T-helper 9 cell (primary cell): Measurements from ENCODE around the gene CFAP299.
"Not testable (repeated sequence)": the region's sequence is repeated elsewhere in the genome, so short reads cannot be mapped to it uniquely, and the experiment has no call there.

Source experiments
- DNase-seq: peaks from one replicate; pipeline ENCODE4 v3.0.0-alpha.2; 2020

The CFAP299 gene

DNA sequence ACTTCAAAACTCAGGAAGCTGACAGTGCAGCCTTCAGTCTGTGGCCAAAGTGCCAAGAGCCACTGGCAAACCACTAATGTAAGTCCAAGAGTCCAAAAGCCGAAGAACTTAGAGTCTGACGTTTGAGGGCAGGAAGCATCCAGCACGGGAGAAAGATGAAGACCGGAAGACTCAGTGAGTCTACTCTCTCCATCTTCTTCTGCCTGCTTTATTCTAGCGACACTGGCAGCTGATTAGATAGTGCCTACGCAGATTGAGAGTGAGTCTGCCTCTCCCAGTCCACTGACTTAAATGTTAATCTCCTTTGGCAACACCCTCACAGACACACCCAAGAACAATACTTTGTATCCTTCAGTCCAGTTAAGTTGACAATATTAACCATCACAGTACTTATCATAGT, 414.0 kb downstream of the CFAP299 start:
- not testable (repeated sequence) for DNase-seq

DNA sequence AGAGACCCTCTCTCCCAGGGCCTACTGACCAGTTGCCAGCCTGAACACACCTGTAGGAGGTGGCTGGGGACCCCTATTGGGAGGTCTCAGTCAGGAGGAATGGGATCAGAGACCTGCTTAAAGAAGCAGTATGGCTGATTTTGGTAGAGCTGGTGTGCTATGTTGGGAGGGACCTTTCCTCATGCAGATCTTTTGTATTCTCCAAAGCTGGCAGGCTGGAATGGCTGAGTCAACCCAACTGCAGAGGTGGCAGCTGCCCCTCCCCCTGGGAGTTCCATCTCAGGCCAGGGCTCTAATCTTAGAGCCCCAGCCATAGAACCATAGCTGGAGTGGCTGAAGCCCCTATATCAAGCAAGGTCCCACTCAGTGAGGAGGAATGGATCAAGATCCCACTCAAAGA, 415.7 kb downstream of the CFAP299 start:
- DNase-seq = no peak

DNA sequence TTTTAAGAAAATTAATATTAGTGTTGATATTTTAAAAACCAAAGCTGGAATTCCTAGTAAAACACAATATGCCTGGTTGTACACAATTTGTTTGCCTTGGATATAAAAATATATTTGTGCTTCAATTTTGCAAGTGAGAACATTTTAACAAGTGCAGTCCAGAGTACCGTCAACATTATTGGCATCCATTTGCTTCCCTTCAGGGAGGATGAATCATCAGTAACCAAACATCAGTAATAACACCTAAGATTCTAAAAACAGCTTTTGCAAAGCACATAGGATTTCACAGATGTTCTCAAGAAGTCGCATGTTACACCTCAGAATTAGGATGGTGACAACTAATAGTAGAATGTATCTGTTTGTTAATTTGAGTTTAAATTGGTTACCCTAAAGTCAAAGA, 432.4 kb downstream of the CFAP299 start:
- no peak for DNase-seq

DNA sequence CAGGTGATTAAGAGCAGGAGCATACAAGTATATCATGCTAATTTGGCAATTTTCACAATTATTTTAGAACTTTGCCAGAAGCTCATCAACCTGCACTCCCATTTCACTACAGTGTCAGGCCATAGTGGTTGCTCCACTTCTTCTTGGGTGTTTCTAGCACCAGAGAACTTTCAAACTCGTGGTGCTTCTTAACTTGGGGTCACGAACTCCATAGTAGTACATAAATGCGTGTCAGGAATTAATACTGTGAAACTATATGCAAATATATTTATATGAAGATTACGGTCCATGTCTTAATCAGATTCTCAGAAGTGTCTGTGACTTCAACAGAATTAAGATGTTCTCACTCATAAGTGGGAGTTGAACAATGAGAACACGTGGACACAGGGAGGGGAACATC, 440.6 kb downstream of the CFAP299 start:
- DNase-seq = no peak

DNA sequence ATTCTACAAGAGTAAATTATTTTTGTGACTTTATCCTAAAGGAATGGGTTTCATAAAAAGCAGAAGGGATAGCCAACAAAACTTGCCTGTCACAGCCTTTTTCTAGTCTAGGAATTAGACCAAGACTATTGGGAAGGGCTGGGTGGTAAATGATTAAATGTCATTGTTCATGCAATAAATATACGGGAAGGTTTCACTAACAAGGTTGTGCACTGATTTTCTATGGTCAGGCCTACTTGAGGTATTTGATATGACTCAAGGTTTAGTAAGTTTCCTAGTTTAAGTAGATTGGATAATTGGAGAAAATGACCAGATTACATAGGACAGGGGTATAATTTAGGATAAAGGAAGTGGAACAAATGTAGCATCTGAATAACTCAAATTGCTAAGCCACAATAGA, 445.9 kb downstream of the CFAP299 start:
- no peak for DNase-seq

DNA sequence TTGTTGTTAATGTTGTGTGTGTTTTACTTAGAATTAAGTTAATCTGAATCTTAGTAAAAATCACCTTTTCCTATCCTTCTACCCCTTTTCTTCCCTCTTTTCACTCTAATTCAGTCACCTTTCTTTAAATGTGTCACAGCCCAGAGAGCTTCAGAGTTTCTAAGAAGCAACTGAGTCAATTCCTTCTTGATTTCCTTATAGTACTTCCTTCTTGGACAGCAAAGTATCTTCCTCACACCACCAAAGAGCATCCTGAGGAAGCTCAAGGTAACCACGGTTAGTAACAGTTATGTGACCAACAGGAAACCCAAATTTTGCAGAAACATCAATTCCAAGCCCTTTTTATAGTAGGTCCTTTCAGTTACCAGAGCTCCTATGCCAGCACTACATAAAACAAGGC, 451.8 kb downstream of the CFAP299 start:
- DNase-seq = no peak

DNA sequence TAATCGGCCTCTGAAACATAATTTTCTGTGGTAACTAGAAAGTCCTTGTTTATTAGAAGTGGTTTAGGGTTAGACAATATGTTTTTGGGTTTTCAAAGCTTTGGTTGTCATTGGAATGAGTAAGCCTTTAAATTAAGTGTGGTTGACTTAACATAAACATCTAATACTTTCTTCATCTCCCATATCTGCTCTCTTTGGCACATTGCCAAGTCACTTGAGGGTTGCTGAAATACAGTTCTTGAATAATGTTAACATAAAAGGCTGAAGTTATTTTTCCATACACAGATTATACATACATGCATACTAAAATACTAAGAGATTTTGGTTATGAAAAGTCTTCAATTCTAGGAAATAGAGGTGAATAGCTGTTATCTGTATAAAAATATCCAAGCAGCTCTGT, 453.3 kb downstream of the CFAP299 start:
- DNase-seq = no peak

DNA sequence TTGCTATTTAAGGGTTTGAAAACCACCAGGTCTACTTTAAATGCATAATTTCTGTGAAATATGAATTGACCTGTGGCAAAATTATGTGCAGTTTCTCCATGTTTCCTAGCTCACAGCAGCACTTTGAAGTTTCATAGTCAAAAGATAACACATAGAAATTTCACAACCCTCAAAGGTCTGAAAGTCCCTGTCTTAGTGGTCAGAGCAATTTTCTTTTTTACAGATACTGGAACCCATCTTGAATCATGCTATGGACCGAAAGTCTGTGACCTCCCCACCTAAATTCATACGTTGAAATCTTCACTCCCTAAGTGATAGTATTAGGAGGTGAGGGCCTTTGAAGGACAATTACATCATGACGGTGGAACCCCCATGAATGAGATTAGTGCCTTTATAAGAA, 454.6 kb downstream of the CFAP299 start:
- no peak for DNase-seq

DNA sequence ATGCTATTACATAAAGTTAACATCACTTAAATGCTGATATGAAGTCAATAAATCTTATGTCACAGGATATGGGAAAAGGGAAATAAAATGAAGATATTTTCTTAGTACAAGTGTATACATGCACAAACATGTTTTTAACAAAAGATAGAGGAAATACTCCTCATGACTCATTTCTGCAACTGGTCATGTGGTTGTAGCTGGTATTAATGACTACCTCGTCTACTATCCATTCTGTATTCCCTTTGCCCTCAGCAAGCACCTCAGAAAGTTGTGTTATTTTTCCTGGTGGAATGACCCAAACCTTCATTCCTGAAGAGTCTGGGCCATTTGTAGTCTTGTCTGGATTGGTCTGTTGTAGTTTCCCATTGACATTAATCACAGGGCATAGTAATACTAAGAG, 458.1 kb downstream of the CFAP299 start:
- not testable (repeated sequence) for DNase-seq

DNA sequence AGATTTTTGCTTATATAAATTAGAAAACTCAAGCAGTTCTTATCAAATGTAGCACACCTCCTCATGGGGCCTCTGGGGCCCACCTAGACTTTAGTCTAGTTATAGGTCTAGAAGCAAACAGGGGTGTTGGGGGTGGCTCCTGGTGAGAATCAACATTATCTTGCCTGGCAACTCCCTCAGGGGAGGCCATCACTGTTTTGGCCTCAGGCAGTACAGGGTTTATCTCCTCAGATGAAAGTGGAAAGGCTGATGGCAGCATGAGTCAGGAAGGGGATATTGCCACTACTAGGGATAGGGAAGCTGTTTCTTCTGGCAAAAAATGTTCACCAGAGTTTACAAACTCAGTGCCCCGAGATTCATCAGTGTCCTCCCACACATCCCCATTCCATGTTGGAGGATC, 462.6 kb downstream of the CFAP299 start:
- DNase-seq = no peak

DNA sequence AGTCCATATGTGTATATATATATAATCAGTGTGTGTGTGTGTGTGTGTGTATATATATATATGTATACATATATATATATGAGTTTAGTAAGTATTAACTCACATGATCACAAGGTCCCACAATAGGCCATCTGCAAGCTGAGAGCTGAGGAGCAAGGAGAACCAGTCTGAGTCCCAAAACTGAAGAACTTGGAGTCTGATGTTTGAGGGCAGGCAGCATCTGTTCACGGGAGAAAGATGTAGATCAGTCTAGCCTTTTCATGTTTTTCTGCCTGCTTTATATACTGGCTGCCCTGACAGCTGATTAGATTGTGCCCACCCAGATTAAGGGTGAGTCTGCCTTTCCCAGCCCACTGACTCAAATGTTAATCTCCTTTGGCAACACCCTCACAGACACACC, 465.2 kb downstream of the CFAP299 start:
- DNase-seq = not testable (repeated sequence)

DNA sequence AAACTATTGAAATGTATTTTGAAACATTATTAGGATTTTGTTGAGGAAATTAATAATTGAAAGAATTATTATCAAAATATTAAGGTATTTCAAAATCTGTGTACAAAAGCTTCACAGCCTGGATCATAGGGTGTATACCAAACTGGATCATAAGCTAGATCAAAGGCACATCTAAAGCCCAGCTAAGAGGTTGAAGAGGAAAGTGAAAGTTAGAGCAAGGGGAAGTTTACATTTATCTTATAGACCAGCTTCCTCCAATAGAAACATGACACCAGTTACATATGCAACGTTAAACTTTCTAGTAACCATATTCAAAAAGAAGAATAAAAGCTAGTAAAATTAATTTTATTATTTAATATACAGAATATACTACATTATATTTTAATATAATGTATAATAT, 467.8 kb downstream of the CFAP299 start:
- DNase-seq = no peak

DNA sequence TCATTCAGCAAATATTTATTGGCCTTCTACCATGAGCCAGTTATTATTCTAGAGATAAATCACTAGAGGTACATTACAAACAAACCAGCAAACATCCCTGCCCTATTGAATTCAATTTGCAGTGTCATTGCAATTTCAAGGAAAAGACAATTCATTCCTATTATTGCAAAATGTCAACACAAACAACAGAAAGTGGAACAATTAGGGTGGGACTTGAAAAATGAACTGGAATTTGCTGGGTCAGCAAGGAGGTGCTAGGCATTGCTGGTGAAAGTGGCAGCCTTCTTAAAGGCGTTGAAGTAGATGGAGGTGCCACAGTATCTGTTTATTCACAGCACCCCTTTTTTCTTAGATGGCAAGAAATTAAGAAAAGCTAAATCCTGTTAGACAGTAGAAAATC, 470.9 kb downstream of the CFAP299 start:
- no peak for DNase-seq

DNA sequence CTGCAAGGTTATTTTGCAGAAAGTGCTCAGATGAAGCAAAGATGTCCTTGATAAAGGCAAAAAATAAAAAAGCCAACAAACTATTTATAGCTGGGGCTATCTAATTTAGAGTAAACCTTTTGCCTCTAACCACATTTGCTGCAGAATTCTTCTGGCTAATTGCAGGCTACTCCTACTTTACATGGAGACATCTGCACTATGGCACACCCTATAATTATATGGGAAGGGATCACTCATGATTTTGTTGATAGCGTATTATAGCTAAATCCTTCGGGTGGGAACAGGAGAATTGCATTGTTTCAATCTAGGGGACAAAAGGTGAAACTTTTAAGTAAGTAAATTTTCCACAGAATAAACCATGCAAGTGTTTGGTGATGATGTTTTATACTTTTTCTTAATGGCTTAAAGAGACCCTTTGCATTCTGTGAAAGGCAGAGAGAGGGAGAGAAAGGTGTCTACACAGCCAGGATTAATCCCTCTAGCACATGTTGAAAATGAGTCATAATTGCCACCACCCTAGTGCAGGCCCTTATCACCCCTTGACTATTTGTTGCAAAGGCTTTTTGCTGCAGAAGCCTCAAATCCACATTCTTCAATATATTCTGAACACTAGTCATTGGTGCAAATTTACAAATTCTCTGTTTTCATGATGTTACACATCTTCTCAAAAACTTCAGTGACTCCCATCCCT, 473.7 kb downstream of the CFAP299 start:
- no peak for DNase-seq

DNA sequence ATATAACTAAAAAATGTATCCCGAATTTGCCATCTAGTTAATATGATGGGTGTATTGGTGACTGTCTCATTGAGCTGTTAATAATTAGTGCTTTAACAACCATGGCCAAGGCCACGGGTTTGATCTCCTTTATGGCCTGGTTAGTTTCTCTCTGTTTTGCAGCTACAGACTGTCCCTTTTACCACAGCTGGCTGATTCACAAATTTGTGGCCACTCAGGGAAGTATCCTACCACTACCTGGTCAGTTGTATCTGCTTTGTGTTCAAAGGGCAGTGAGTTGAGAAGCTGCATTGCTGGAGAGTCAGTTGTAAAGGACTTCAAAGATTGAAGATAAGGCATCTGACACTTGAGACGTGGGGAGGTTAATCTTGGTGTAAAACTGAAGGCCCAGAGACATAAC, 475.9 kb downstream of the CFAP299 start:
- DNase-seq = no peak

DNA sequence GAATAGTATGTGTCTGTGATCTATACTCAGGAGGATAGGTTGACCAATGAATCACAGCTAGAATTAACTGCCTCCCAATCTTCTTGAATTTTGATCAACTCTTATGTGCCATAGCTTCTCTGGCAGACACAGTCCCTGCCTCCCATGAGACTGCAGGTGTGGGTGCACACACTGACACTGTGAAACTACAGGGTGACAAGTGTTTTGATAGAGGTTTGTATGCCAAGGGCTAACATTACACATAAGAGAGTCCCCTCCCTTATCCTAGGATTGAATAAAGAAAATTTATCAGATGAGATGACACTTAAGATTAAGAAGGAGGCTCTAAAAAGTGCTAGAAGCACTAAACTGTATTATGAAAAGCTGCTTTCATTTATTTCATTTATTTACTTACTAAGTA, 476.6 kb downstream of the CFAP299 start:
- DNase-seq = no peak

DNA sequence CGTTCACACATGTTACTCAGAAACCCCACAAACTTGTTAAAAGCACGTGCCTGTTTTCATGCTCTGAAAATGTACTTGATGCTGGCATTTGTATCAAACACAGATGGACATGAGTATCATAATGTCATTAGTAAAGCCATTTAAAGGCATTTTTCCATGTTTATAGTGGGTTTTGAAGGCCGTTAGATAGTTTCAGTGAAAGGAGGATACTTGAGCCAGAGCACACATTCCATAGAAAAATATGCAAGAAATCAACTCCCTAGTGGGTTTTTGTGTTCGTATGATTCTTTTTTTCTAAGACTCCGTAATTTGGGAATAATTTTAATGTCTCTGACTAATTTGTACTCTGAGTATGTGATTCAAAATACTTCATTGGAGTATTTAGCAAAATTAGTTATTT, 478.7 kb downstream of the CFAP299 start:
- no peak for DNase-seq

DNA sequence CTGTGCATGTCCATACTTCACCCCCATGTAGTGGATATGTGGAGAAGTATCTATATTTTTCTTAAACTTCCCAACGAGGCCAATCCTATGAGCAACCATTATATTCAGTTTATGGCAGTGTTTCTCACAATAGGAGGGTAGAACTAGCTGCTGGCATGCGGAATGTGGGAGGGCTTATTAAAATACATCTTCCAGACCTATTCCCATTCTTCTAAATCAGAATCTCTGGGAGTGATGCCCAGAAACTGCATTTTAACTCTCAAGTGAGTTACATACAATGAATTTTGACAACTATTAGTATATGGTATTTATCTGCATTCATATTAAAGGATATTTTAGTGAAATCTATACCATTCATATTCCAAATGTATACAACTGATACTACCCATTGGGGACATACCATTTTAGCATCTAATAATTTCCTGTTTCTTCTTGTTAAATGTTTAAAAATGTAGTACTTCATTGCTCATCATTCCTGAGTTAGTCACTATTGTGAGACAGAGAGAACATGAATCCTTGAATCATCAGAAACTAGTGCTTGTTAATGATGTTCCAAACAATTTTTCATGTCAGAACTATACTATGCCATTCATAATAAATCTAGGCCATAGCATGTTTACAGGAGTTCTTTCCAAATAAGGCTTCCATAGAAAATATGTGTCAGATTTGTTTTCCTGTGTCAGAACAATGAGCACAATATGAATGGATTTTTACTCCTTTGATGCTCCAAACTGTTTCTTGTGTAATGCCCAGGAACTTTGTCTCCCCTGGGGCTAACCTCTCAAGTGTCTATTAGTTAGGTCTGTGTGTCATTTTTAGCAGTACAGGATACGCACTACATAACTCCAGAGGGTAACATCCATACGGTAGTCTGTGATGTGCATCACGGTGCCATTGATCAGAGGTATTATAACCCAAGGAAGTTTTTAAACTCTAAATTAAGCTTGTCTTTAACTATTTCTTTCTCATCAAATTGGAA, 496.1 kb downstream of the CFAP299 start:
- DNase-seq = no peak

DNA sequence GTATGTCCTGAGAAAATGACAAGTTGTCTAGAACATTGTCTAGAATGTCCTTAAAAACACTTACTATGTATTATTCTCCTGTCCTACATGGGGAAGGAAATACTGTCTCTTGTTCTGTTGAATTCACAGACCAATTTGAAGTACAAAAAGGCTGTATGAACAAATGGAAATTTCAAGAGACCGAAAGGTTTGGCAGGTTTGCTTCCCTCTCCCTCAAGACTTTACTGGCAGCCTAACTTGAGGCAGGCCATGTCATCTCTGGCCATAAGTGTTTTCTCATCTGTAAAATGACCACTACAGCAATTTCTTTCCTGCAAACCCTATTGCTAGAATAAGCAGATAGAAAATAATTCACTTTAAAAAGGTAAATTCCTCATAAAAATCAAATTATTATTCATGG, 503.8 kb downstream of the CFAP299 start:
- DNase-seq = no peak

DNA sequence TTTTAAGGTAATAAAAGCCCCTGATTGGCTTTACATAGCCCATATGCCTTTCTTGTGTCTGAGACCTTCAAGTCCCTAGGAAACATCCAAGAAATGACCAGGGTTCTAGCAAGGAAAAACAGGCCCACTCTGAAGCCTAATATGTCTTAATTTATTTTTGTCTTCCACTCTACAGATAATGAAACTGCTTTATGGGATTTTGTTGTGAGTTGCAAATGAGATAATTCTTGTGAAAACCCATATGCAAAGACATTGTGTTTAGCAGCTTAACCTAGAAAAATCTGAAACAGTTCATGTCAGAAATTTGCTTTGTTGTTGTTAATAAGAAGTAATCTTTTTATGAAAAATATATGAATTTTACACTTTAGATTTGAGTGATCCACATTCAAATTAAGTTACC, 504.3 kb downstream of the CFAP299 start:
- no peak for DNase-seq

DNA sequence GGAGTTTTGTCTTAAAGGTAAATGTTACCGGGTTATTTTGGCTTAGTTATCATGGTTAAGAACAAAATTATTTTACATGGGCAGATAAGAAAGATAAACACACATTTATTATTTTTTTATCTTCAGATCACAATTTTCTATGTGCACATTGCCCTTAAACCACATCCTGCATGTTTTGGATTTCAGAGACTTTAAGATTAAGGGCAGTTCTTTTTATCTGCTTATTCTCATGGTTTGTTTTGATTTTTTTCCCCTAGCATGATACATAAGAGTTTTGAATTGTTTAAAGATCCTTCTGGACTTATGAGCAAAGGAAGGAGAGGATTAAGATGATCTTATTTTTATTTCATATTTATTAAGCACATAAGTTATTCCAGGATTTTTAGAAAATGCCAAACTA, 504.9 kb downstream of the CFAP299 start:
- DNase-seq = no peak

DNA sequence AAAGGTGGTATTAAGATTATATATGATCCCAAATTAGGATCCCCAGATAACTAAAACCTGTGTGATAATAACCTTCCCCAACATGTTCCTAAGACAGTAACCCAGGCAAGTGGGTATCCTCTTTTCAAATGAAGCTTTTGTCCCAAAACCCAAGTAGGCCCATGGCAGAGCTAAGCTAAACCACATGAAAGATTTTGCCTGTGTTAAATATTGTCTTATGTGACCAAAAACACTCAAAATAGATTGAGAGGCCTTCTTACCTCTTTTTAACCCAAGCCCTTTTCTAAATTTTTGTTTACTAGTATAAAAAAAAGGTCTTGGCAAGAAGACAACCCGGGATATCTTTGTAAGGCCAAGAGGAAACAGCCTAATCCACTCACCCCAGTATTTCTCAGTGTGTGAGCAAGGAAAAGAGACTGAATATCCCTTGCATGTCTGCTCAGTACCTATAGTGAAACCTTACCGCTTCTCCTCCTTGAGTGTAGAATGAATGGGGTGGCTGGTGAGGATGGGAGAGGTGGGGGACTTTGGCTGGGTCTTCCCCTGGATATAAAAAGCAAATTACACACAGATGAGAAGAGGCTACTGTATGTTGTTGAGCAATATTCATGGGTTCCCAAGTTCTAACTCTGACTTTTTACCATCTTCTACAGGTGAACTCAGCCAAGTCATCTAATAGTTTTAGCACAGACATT, 506.2 kb downstream of the CFAP299 start:
- DNase-seq = no peak

DNA sequence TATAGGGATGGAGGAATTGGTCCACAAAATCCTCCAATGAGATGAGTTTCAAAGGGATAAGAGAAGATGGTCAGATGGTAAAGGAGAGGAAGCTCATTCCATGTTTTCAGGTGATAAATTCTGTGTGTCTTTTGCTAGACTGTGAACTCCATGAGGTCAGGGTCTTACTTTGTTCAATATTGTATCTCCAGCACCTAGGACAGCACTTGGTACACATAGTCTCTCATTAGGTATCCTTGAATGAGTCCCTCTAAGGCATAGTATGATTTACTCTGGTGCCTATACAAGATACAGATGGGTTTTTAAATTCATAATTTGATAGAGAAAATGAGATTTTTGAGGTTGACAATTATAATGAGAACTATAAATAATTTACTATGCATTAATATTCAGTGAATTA, 510.7 kb downstream of the CFAP299 start:
- no peak for DNase-seq

DNA sequence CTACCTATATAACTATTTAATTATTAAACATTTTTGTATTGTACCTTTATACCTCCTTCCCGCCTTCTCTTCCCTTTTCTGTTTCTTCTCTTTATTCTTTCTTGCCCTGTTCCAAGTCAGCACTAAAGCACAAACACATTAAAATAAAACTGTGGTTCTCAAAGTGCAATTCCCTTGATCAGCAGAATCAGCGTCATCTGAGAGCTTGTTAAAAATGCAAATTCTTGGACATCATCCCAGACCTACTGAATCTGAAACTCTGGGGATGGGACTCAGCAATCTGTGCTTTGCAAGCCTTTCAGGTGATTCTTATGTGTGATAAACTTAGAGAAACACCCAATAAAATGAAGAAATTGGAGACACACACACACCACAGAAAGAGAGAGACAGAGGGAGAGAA, 516.5 kb downstream of the CFAP299 start:
- no peak for DNase-seq
